Central memory CD8-positive, alpha-beta T cell (primary cell): ENCODE data around the gene METTL9.
"Not testable (repeated sequence)": the region's sequence is repeated elsewhere in the genome, so short reads cannot be mapped to it uniquely, and the experiment has no call there.

Experiments
- ATAC-seq: fragments of 150-1000 bp; cut with Tn5 transposase; replicated peaks from 2 replicates; pipeline ENCODE4 v1.10.0; 2022; ENCODE audit warnings: mild to moderate bottlenecking, moderate FRiP score, moderate number of reproducible peaks; ENCODE audit not compliant: poor library complexity, severe bottlenecking; ENCODE audit errors: extremely low read depth
- DNase-seq, 2 donors: peaks; one replicate each; pipeline ENCODE4 v3.0.0; 2021; ENCODE audit warnings: low spot score in 2 of 2
- H3K27ac Mint-ChIP-seq: one replicate; pipeline ENCODE4 v1.8.0; 2022; ENCODE audit warnings: low read depth, mild to moderate bottlenecking, moderate library complexity, mixed read lengths
- H3K27me3 Mint-ChIP-seq: one replicate; pipeline ENCODE4 v1.8.0; 2022; ENCODE audit warnings: mixed read lengths
- H3K36me3 Mint-ChIP-seq: one replicate; pipeline ENCODE4 v1.8.0; 2022; ENCODE audit warnings: mild to moderate bottlenecking, moderate library complexity, mixed read lengths; ENCODE audit not compliant: insufficient read depth
- H3K4me1 Mint-ChIP-seq: one replicate; pipeline ENCODE4 v1.8.0; 2022; ENCODE audit warnings: mixed read lengths
- H3K4me3 Mint-ChIP-seq: one replicate; pipeline ENCODE4 v1.8.0; 2022; ENCODE audit warnings: mild to moderate bottlenecking, moderate library complexity, mixed read lengths
- H3K9me3 Mint-ChIP-seq: one replicate; pipeline ENCODE4 v1.8.0; 2022; ENCODE audit warnings: mixed read lengths

METTL9 gene

GRCh38 chr16:21599122-21600030 is at the start of gene METTL9:
Gene METTL9, plus strand, starts transcription at chr16:21599577. Its CDS starts 157 bp downstream, at chr16:21599734.
- DNase-seq (peak; percentile 90 to 93), ATAC-seq (peak; percentile 84)
- Mint-ChIP-seq H3K4me3 (peak within 1 kb of the TSS; percentile 90), H3K9me3 (no peaks in the 10 kb centered on the region), H3K4me1 (peaks cover 46% of the 10 kb centered on the region), H3K27ac (peak within 1 kb of the TSS; percentile 91), H3K36me3 (peaks cover 8% of the 10 kb centered on the region), H3K27me3 (no peaks in the 10 kb centered on the region)

- not testable (repeated sequence) for H3K36me3 Mint-ChIP-seq, H3K27me3 Mint-ChIP-seq, H3K9me3 Mint-ChIP-seq, H3K4me1 Mint-ChIP-seq, H3K27ac Mint-ChIP-seq, ATAC-seq, DNase-seq, H3K4me3 Mint-ChIP-seq
Measured at GRCh38 chr16:21549975-21550374, 49.4 kb upstream of the METTL9 start.

GRCh38 chr16:21550435-21550834 is 48.9 kb upstream of the METTL9 start:
- H3K36me3 Mint-ChIP-seq, H3K27ac Mint-ChIP-seq, DNase-seq, H3K9me3 Mint-ChIP-seq, H3K27me3 Mint-ChIP-seq, H3K4me3 Mint-ChIP-seq, ATAC-seq: not testable (repeated sequence)
- peaks cover 11% of the 10 kb centered on the region for H3K4me1 Mint-ChIP-seq

GRCh38 chr16:21551076-21551475 is 48.3 kb upstream of the METTL9 start:
- peaks cover 11% of the 10 kb centered on the region for H3K27me3 Mint-ChIP-seq

GRCh38 chr16:21551600-21551999 is 47.8 kb upstream of the METTL9 start:
- not testable (repeated sequence) for H3K9me3 Mint-ChIP-seq, DNase-seq, H3K27ac Mint-ChIP-seq, ATAC-seq, H3K4me3 Mint-ChIP-seq, H3K36me3 Mint-ChIP-seq
- H3K4me1 Mint-ChIP-seq = peaks cover 12% of the 10 kb centered on the region
- H3K27me3 Mint-ChIP-seq = peaks cover 11% of the 10 kb centered on the region

More at GRCh38 chr16:21551076-21551475, 48.3 kb upstream of the METTL9 start:
- not testable (repeated sequence) for H3K36me3 Mint-ChIP-seq, H3K27ac Mint-ChIP-seq, H3K9me3 Mint-ChIP-seq, H3K4me3 Mint-ChIP-seq, DNase-seq, ATAC-seq
- H3K4me1 Mint-ChIP-seq = peaks cover 12% of the 10 kb centered on the region

GRCh38 chr16:21553481-21554296 is 45.7 kb upstream of the METTL9 start:
- not testable (repeated sequence) for H3K27ac Mint-ChIP-seq, H3K9me3 Mint-ChIP-seq, H3K36me3 Mint-ChIP-seq, H3K4me3 Mint-ChIP-seq, ATAC-seq, DNase-seq
- Mint-ChIP-seq H3K4me1 (peaks cover 12% of the 10 kb centered on the region), H3K27me3 (peaks cover 28% of the 10 kb centered on the region)

GRCh38 chr16:21554795-21555585 is 44.4 kb upstream of the METTL9 start:
- H3K36me3 Mint-ChIP-seq = peaks cover 2% of the 10 kb centered on the region

GRCh38 chr16:21555621-21556020 is 43.8 kb upstream of the METTL9 start:
- H3K4me3 Mint-ChIP-seq, ATAC-seq, DNase-seq, H3K27ac Mint-ChIP-seq, H3K36me3 Mint-ChIP-seq, H3K9me3 Mint-ChIP-seq: not testable (repeated sequence)
- peaks cover 12% of the 10 kb centered on the region for H3K4me1 Mint-ChIP-seq
- peaks cover 28% of the 10 kb centered on the region for H3K27me3 Mint-ChIP-seq

More at GRCh38 chr16:21554795-21555585, 44.4 kb upstream of the METTL9 start:
- DNase-seq (peak; percentile 89 to 95), ATAC-seq (peak; percentile 90)
- Mint-ChIP-seq H3K9me3 (no peaks in the 10 kb centered on the region), H3K4me3 (peak overlapping the region; percentile 30), H3K4me1 (peaks cover 12% of the 10 kb centered on the region), H3K27me3 (peaks cover 28% of the 10 kb centered on the region), H3K27ac (peak overlapping the region; percentile 26)

GRCh38 chr16:21556026-21556595 is 43.3 kb upstream of the METTL9 start:
- H3K4me1 Mint-ChIP-seq = peaks cover 12% of the 10 kb centered on the region
- H3K4me3 Mint-ChIP-seq, H3K36me3 Mint-ChIP-seq, DNase-seq, ATAC-seq, H3K9me3 Mint-ChIP-seq, H3K27ac Mint-ChIP-seq: not testable (repeated sequence)
- peaks cover 28% of the 10 kb centered on the region for H3K27me3 Mint-ChIP-seq

GRCh38 chr16:21556651-21557241 is 42.6 kb upstream of the METTL9 start:
- H3K4me3 Mint-ChIP-seq, H3K9me3 Mint-ChIP-seq, H3K27ac Mint-ChIP-seq, DNase-seq, ATAC-seq, H3K36me3 Mint-ChIP-seq: not testable (repeated sequence)
- H3K27me3 Mint-ChIP-seq = peaks cover 28% of the 10 kb centered on the region
- H3K4me1 Mint-ChIP-seq = peaks cover 12% of the 10 kb centered on the region

GRCh38 chr16:21560462-21560861 is 38.9 kb upstream of the METTL9 start:
- ATAC-seq = no peak
- DNase-seq = no peak
- H3K4me1 Mint-ChIP-seq = peaks cover 4% of the 10 kb centered on the region
- H3K27ac Mint-ChIP-seq = no peak overlapping the region
- H3K9me3 Mint-ChIP-seq = no peaks in the 10 kb centered on the region
- peaks cover 20% of the 10 kb centered on the region for H3K27me3 Mint-ChIP-seq
- H3K4me3 Mint-ChIP-seq = no peak overlapping the region
- peaks cover 2% of the 10 kb centered on the region for H3K36me3 Mint-ChIP-seq
